IMR-90 (cell line): Measurements from ENCODE around the gene TANGO2. TPM values are rescaled to one million over a fixed set of nuclear protein-coding genes. Genes with fewer than 3 reads are reported as not detected.

ENCODE experiments used
- ATAC-seq: fragments of 200-7000 bp; cut with Tn5 transposase; 2 replicates; pipeline ENCODE4 v1.9.1; 2020; ENCODE audit warnings: low read depth, mild to moderate bottlenecking, moderate library complexity
- BruUV-seq: library from RNA; stranded (reverse); fragments of 400-500 nt; replicated peaks from 2 replicates; lab custom pipeline; 2021; lab: Mats Ljungman, UMichigan
- CTCF ChIA-PET: fragments of 300-600 bp; formaldehyde crosslinking; extraction: SDS; loops from one replicate; lab custom pipeline; 2021; ENCODE audit warnings: antibody characterized with exemption; lab: Yijun Ruan, JAX
- POLR2A ChIA-PET: fragments of 300-600 bp; sonication (Branson Sonifier 250); formaldehyde crosslinking; loops from one replicate; lab custom pipeline; 2022; ENCODE audit warnings: antibody characterized with exemption; ENCODE audit not compliant: unreplicated experiment; lab: Charles Lee
- DNase-seq: peaks from one replicate; pipeline ENCODE4 v3.0.0; 2013
- H2AFZ ChIP-seq: replicated peaks from 2 replicates; pipeline ENCODE3; 2013; ENCODE audit warnings: low read length, mild to moderate bottlenecking; ENCODE audit not compliant: poor library complexity
- H2AK5ac ChIP-seq: 2 replicates; pipeline ENCODE4 v1.6.1; 2013; ENCODE audit warnings: low read depth, low read length, inconsistent platforms
- H2AK9ac ChIP-seq: replicated peaks from 2 replicates; pipeline ENCODE3; 2013; ENCODE audit warnings: mild to moderate bottlenecking, low read depth, low read length, moderate library complexity; ENCODE audit not compliant: poor library complexity
- H2BK120ac ChIP-seq: 2 replicates; pipeline ENCODE4 v1.6.1; 2013; ENCODE audit warnings: low read depth, low read length, inconsistent platforms
- H2BK15ac ChIP-seq: 3 replicates; pipeline ENCODE4 v1.6.1; 2013; ENCODE audit warnings: low read depth, low read length, inconsistent platforms
- H2BK20ac ChIP-seq: 2 replicates; pipeline ENCODE4 v1.6.1; 2013; ENCODE audit warnings: low read depth, mild to moderate bottlenecking, inconsistent platforms, low read length, moderate library complexity
- H2BK5ac ChIP-seq: 2 replicates; pipeline ENCODE4 v1.6.1; 2013; ENCODE audit warnings: mild to moderate bottlenecking, low read depth, low read length, inconsistent platforms; ENCODE audit not compliant: poor library complexity, severe bottlenecking
- H3K14ac ChIP-seq: replicated peaks from 2 replicates; pipeline ENCODE4 v1.6.1; 2013; ENCODE audit warnings: low read depth, low read length, inconsistent platforms
- H3K18ac ChIP-seq: 2 replicates; pipeline ENCODE4 v1.6.1; 2013; ENCODE audit warnings: low read depth, low read length, control low read depth
- H3K23ac ChIP-seq: 2 replicates; pipeline ENCODE4 v1.6.1; 2013; ENCODE audit warnings: low read depth, low read length, inconsistent platforms
- H3K27ac ChIP-seq: 2 replicates; pipeline ENCODE4 v1.5.1; 2013; ENCODE audit warnings: mild to moderate bottlenecking, control low read depth, low read length; ENCODE audit not compliant: insufficient read depth
- H3K27me3 ChIP-seq: 2 replicates; pipeline ENCODE4 v1.6.1; 2013; ENCODE audit warnings: low read length; ENCODE audit not compliant: control insufficient read depth, insufficient read depth
- H3K36me3 ChIP-seq: 2 replicates; pipeline ENCODE4 v1.6.1; 2013; ENCODE audit warnings: low read length, mixed read lengths; ENCODE audit not compliant: control insufficient read depth, insufficient read depth
- H3K4ac ChIP-seq: 2 replicates; pipeline ENCODE4 v1.6.1; 2013; ENCODE audit warnings: low read depth, low read length, inconsistent platforms
- H3K4me1 ChIP-seq: 2 replicates; pipeline ENCODE4 v1.6.1; 2013; ENCODE audit warnings: low read length, mixed read lengths; ENCODE audit not compliant: control insufficient read depth, insufficient read depth
- H3K4me2 ChIP-seq: 2 replicates; pipeline ENCODE4 v1.6.1; 2013; ENCODE audit warnings: low read depth, mild to moderate bottlenecking, control low read depth, low read length, moderate library complexity
- H3K4me3 ChIP-seq: 2 replicates; pipeline ENCODE4 v1.5.1; 2013; ENCODE audit warnings: low read depth, mild to moderate bottlenecking, control low read depth, low read length, moderate library complexity; ENCODE audit not compliant: insufficient read depth
- H3K56ac ChIP-seq: 2 replicates; pipeline ENCODE4 v1.6.1; 2013; ENCODE audit warnings: low read length, inconsistent platforms; ENCODE audit not compliant: insufficient read depth; ENCODE audit errors: extremely low read depth
- H3K79me1 ChIP-seq, 2 experiments: 2 replicates each; pipeline ENCODE4 v1.6.1; 2013; ENCODE audit warnings: low read length in 2 of 2, inconsistent platforms in 1 of 2, low read depth in 1 of 2
- H3K9ac ChIP-seq: 2 replicates; pipeline ENCODE4 v1.6.1; 2013; ENCODE audit warnings: low read depth, low read length, control low read depth
- H3K9me1 ChIP-seq: 2 replicates; pipeline ENCODE4 v1.6.1; 2013; ENCODE audit warnings: low read length, inconsistent platforms; ENCODE audit not compliant: insufficient read depth
- H3K9me3 ChIP-seq: 2 replicates; pipeline ENCODE4 v1.6.1; 2013; ENCODE audit warnings: low read length; ENCODE audit not compliant: control insufficient read depth, insufficient read depth
- H4K20me1 ChIP-seq: 2 replicates; pipeline ENCODE4 v1.6.1; 2013; ENCODE audit warnings: low read length, inconsistent platforms; ENCODE audit not compliant: insufficient read depth
- H4K5ac ChIP-seq: 2 replicates; pipeline ENCODE4 v1.6.1; 2013; ENCODE audit warnings: mild to moderate bottlenecking, low read depth, low read length, control low read depth
- H4K8ac ChIP-seq, 2 experiments: 2 replicates each; pipeline ENCODE4 v1.6.1; 2013; ENCODE audit warnings: low read depth in 2 of 2, low read length in 2 of 2, control low read depth in 1 of 2, inconsistent platforms in 1 of 2
- H4K91ac ChIP-seq: 2 replicates; pipeline ENCODE4 v1.6.1; 2013; ENCODE audit warnings: low read depth, low read length, inconsistent platforms; ENCODE audit not compliant: insufficient read depth
- CHD1 ChIP-seq: IDR thresholded peaks from 2 replicates; pipeline ENCODE4 v1.6.1; 2012; ENCODE audit warnings: low read depth, low read length, improper control_type of control experiment
- ELK1 ChIP-seq: fragments of 150-350 bp; IDR thresholded peaks from 2 replicates; pipeline ENCODE4 v1.6.1; 2016; ENCODE audit warnings: low read depth, mild to moderate bottlenecking, low read length, moderate library complexity, borderline replicate concordance
- FOS ChIP-seq: fragments of 150-350 bp; IDR thresholded peaks from 2 replicates; pipeline ENCODE4 v1.6.1; 2016; ENCODE audit warnings: low read depth, low read length
- NFE2L2 ChIP-seq: fragments of 150-350 bp; IDR thresholded peaks from 2 replicates; pipeline ENCODE4 v1.6.1; 2016; ENCODE audit warnings: low read depth, mild to moderate bottlenecking, low read length
- WGBS, 2 experiments: methylation state at CpG; one replicate each; pipeline versions ENCODE4 v1.1.5 to v1.1.7; 2013; ENCODE audit warnings: missing lambda C conversion rate in 2 of 2; ENCODE audit not compliant: insufficient read length in 1 of 2; ENCODE audit errors: extremely low coverage in 2 of 2; 5-methylcytosine and 5-hydroxymethylcytosine counted together
- dilution Hi-C: fragments of 300-500 bp; cut with HindIII; formaldehyde crosslinking; loops from one replicate; pipeline ENCODE4 v1.14.3; 2018; ENCODE audit warnings: low sequenced_read_pairs; ENCODE audit not compliant: unreplicated experiment
- in situ Hi-C: fragments of 300-500 bp; cut with MboI; formaldehyde crosslinking; loops from 3 replicates; pipeline ENCODE4 v1.14.3; 2019; ENCODE audit warnings: low sequenced_read_pairs, inconsistent platforms, mixed read lengths
- intact Hi-C: fragments of 100-400 bp; cut with micrococcal nuclease; formaldehyde crosslinking; loops from 2 replicates; pipeline ENCODE4 v1.10.0; 2022
- polyA plus RNA-seq, 3 experiments: library from polyadenylated mRNA; depleted of rRNA; stranded (reverse); fragments of >200 nt; gene quantifications; 2 replicates each; pipeline ENCODE4 v1.2.3, GENCODE V29; 2012; ENCODE audit warnings: low replicate concordance in 1 of 3
- total RNA-seq: library from RNA; depleted of rRNA; stranded (reverse); fragments of >200 nt; gene quantifications from 2 replicates; pipeline ENCODE4 v1.2.3, GENCODE V29; 2012

Gene TANGO2
- total and polyA plus RNA-seq, 2 of the 4 experiments (the other 2 are of a cell fraction) = 45.1 to 75.1 TPM

- H4K5ac ChIP-seq = no peak overlapping the region
- intact Hi-C loops (loop anchor here (5.0 kb wide), 1 partner anchor 282 kb away; no protein-coding TSS in a partner anchor), dilution Hi-C loops (no loop called here), in situ Hi-C loops (loop anchor here (5.0 kb wide), 1 partner anchor 42 kb away; no protein-coding TSS in a partner anchor)
- ChIA-PET POLR2A (no interaction called here), CTCF (interaction anchor here (1.0 to 1.6 kb wide), 2 partner anchors 44 kb away, joined by 3 to 8 read pairs; no protein-coding TSS in a partner anchor)
- no peak overlapping the region for H3K56ac ChIP-seq
- no peaks in the 10 kb centered on the region for H3K9me3 ChIP-seq
- TF ChIP-seq NFE2L2 (no peak), FOS (no peak), ELK1 (no peak), CHD1 (no peak)
- no peak overlapping the region for H2AK5ac ChIP-seq
- no peak overlapping the region for H2BK120ac ChIP-seq
- no peaks in the 10 kb centered on the region for H3K4me1 ChIP-seq
- DNase-seq (no peak), ATAC-seq (no peak)
- peaks cover 29% of the 10 kb centered on the region for H3K27me3 ChIP-seq
- H3K4ac ChIP-seq = no peak overlapping the region
- H2BK5ac ChIP-seq = no peak overlapping the region
- no peaks in the 10 kb centered on the region for H3K79me1 ChIP-seq
- no peak overlapping the region for H4K91ac ChIP-seq
- H3K23ac ChIP-seq = no peak overlapping the region
- H3K14ac ChIP-seq = no peak overlapping the region
- H3K4me3 ChIP-seq = no peak overlapping the region
- H4K20me1 ChIP-seq = no peaks in the 10 kb centered on the region
- H3K9me1 ChIP-seq = peaks cover 5% of the 10 kb centered on the region; the same call in 1 of the 2 replicates
- no peak overlapping the region for H2BK15ac ChIP-seq
- no peak overlapping the region for H2BK20ac ChIP-seq
- WGBS, 2 experiments = no CpG with 5 or more reads among the region's 5 CpGs
- no peak overlapping the region for H3K18ac ChIP-seq
- H2AK9ac ChIP-seq = no peak overlapping the region
- peak overlapping the region; percentile 17 for H2AFZ ChIP-seq
- H4K8ac ChIP-seq = no peak overlapping the region
- no TSS peak for BruUV-seq
- H3K9ac ChIP-seq = no peak overlapping the region
- no peak overlapping the region for H3K4me2 ChIP-seq
- H3K27ac ChIP-seq = no peak overlapping the region
- no peaks in the 10 kb centered on the region for H3K36me3 ChIP-seq
Observed at GRCh38 chr22:20014526-20015186, 6.3 kb upstream of the TANGO2 start.
